DOHH2 (cell line): ENCODE measurements around the gene FOXN3.

Experiments used
- H3F3A ChIP-seq: fragments of 200-600 bp; sonication (generic), shearing (Covaris generic); 2 replicates; pipeline ENCODE4 v1.6.0; 2016; ENCODE audit warnings: antibody characterized with exemption, mild to moderate bottlenecking; ENCODE audit not compliant: control insufficient read depth, insufficient read depth
- H3K27ac ChIP-seq: fragments of 200-600 bp; sonication (generic); 2 replicates; pipeline ENCODE4 v1.5.1; 2014; ENCODE audit warnings: low read depth, mild to moderate bottlenecking, low read length, moderate library complexity
- H3K27me3 ChIP-seq: fragments of 200-600 bp; sonication (generic); 2 replicates; pipeline ENCODE4 v1.6.1; 2014; ENCODE audit warnings: mild to moderate bottlenecking, low read length, mixed read lengths; ENCODE audit not compliant: control insufficient read depth
- H3K36me3 ChIP-seq: fragments of 200-600 bp; sonication (generic); 2 replicates; pipeline ENCODE4 v1.6.1; 2014; ENCODE audit warnings: mild to moderate bottlenecking, low read length, moderate library complexity, mixed read lengths; ENCODE audit not compliant: control insufficient read depth
- H3K4me1 ChIP-seq: fragments of 200-600 bp; sonication (generic); 2 replicates; pipeline ENCODE4 v1.6.1; 2014; ENCODE audit warnings: mild to moderate bottlenecking, low read length, mixed read lengths; ENCODE audit not compliant: control insufficient read depth
- H3K4me2 ChIP-seq: fragments of 200-600 bp; sonication (generic); 2 replicates; pipeline ENCODE4 v1.6.0; 2014; ENCODE audit warnings: mild to moderate bottlenecking, low read length, moderate library complexity
- H3K4me3 ChIP-seq: fragments of 200-600 bp; sonication (generic); 2 replicates; pipeline ENCODE4 v1.5.1; 2014; ENCODE audit warnings: mild to moderate bottlenecking, low read length, mixed read lengths
- H3K79me2 ChIP-seq: fragments of 200-600 bp; sonication (generic); 2 replicates; pipeline ENCODE4 v1.6.1; 2014; ENCODE audit warnings: mild to moderate bottlenecking, low read length, mixed read lengths; ENCODE audit not compliant: control insufficient read depth
- H3K9me2 ChIP-seq: fragments of 200-600 bp; sonication (generic); replicated peaks from 2 replicates; pipeline ENCODE4 v1.6.1; 2014; ENCODE audit warnings: mild to moderate bottlenecking, low read length, mixed read lengths; ENCODE audit not compliant: control insufficient read depth
- H3K9me3 ChIP-seq: fragments of 200-600 bp; sonication (generic); 2 replicates; pipeline ENCODE4 v1.6.1; 2014; ENCODE audit warnings: antibody characterized with exemption, low read length, mixed read lengths; ENCODE audit not compliant: control insufficient read depth, insufficient read depth
- H4K20me1 ChIP-seq: fragments of 200-600 bp; sonication (generic); 2 replicates; pipeline ENCODE4 v1.6.0; 2014; ENCODE audit warnings: low read depth, mild to moderate bottlenecking, antibody characterized with exemption, low read length, moderate library complexity; ENCODE audit not compliant: control insufficient read depth, insufficient read depth
- EZH2phosphoT487 ChIP-seq: fragments of 200-600 bp; sonication (generic); IDR thresholded peaks from 2 replicates; pipeline ENCODE4 v1.6.1; 2017; ENCODE audit warnings: borderline replicate concordance, mild to moderate bottlenecking, antibody characterized with exemption, low read length, moderate library complexity, mixed read lengths
- TF ChIP-seq, protein P1 (sequence below): fragments of 200-600 bp; sonication (generic); IDR thresholded peaks from one replicate; pipeline ENCODE4 v1.5.1; 2014; ENCODE audit warnings: antibody characterized with exemption, mild to moderate bottlenecking, low read depth, low read length; ENCODE audit not compliant: poor library complexity, severe bottlenecking

FOXN3 gene

DNA sequence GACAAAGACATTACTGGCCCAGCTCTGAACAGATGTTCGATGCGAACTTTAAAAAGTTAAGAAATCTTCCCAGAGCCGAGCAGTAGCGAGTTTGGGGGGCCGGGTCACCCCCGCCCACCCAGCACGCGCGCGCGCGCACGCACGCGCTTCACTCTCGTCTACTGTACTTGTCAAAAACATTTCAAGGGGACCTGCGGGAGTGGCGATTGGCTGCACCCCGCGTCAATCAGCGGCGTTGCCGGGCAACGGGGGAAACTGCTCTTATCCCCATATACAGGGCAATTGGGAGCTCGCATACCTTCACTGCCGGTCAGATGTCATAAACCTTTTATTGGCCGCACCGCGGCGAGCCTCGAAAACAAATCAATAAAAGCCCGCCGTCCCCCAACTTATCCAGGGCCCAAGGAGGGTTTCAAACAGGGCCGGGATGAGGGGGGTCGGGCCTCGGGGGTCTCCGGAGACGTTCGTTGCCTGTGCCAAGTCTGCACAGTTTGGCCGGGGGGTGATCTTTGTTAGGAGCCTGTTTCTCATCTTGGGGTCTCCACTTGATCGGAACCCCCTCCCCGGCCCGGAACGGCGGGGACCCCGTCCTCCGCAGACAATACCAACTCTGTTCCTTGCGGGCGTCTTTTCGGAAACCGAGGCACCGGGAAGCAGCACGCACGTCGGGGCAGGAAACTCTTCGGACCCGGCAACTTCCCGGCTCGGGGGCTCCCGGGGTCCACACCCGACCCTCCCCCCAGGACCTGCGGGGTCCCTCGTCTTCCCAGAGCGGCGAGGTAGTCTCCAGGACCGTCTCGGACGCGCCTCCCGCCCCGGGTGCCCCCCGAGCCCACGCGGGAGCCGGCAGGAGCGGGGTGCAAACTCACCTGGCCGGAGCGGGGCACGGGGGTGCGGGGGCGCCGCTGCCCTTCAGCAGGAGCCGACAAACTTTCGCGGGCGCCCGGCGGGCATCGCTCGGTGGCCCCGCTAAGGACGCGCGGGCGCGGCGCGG, 734 bp downstream of the FOXN3 start:
- peak overlapping the region; percentile 89 for H3K4me3 ChIP-seq
- H3K27ac ChIP-seq: peak overlapping the region; percentile 54
- TF ChIP-seq EZH2phosphoT487: no peak
- TF ChIP-seq, protein P1, sequence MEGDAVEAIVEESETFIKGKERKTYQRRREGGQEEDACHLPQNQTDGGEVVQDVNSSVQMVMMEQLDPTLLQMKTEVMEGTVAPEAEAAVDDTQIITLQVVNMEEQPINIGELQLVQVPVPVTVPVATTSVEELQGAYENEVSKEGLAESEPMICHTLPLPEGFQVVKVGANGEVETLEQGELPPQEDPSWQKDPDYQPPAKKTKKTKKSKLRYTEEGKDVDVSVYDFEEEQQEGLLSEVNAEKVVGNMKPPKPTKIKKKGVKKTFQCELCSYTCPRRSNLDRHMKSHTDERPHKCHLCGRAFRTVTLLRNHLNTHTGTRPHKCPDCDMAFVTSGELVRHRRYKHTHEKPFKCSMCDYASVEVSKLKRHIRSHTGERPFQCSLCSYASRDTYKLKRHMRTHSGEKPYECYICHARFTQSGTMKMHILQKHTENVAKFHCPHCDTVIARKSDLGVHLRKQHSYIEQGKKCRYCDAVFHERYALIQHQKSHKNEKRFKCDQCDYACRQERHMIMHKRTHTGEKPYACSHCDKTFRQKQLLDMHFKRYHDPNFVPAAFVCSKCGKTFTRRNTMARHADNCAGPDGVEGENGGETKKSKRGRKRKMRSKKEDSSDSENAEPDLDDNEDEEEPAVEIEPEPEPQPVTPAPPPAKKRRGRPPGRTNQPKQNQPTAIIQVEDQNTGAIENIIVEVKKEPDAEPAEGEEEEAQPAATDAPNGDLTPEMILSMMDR: no peak
- peak overlapping the region; percentile 83 for H3K4me2 ChIP-seq
- H3K4me1 ChIP-seq: peaks cover 25% of the 10 kb centered on the region
- peaks cover 36% of the 10 kb centered on the region for H3K79me2 ChIP-seq
- H3K9me2 ChIP-seq: no peaks in the 10 kb centered on the region
- no peaks in the 10 kb centered on the region for H3K9me3 ChIP-seq
- H3K27me3 ChIP-seq: peaks cover 6% of the 10 kb centered on the region
- H3K36me3 ChIP-seq: peaks cover 11% of the 10 kb centered on the region
- no peaks in the 10 kb centered on the region; the same call in 1 of the 2 replicates for H3F3A ChIP-seq
- no peaks in the 10 kb centered on the region; the same call in 1 of the 2 replicates for H4K20me1 ChIP-seq

DNA sequence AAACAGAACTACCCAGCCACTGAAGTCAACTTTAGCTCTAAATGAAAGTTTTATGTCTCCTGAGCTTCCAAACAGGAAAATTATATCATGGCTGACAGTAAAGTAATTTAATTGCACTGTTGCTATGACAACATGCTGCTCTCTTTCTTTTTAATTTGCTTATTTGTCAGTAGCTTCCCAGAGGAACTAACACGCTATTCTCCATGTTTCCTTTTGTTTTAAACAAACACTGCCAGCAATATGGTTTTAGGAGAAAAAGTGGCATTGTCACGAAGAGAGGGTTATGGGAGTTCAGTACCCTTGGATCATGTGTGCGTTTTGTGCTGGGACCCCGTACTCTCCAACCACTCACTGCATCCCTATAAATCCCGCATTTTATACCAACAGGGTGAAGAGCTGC, 1.9 kb downstream of the FOXN3 start:
- H3F3A ChIP-seq: no peaks in the 10 kb centered on the region; the same call in 1 of the 2 replicates
- H3K36me3 ChIP-seq: peaks cover 20% of the 10 kb centered on the region
- no peaks in the 10 kb centered on the region for H3K9me3 ChIP-seq
- H3K4me1 ChIP-seq: peaks cover 27% of the 10 kb centered on the region
- peaks cover 6% of the 10 kb centered on the region for H3K27me3 ChIP-seq
- H3K27ac ChIP-seq: no peak overlapping the region
- TF ChIP-seq EZH2phosphoT487: no peak
- TF ChIP-seq, protein P1: no peak
- H3K4me2 ChIP-seq: peak overlapping the region; percentile 83
- H4K20me1 ChIP-seq: no peaks in the 10 kb centered on the region; the same call in 1 of the 2 replicates
- peaks cover 48% of the 10 kb centered on the region for H3K79me2 ChIP-seq
- peak overlapping the region; percentile 89 for H3K4me3 ChIP-seq
- no peaks in the 10 kb centered on the region for H3K9me2 ChIP-seq

DNA sequence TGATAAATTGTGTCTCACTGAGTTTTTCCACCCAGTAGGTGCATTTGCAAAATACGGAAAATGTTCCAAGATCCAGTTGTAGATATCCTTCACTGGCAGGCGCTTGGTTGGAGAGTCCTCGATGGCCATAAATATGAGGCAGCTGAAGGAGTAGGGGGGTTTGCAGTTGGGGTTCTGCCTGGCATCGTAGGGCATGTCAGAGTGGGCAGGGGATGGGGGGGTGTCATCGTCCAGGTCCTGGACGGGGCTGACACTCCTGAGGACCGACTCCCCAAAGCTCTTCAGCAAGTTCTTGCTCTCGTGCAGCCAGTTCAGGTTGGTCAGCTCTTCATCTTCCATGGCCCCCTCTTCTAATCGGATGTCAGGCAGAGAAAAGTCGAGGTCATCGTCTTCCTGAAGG, 5.1 kb downstream of the FOXN3 start:
- Histone ChIP-seq H3K4me1 (peaks cover 30% of the 10 kb centered on the region), H3K4me3 (no peak overlapping the region), H3K9me2 (no peaks in the 10 kb centered on the region), H3K27me3 (no peaks in the 10 kb centered on the region), H3K9me3 (no peaks in the 10 kb centered on the region), H3K36me3 (peaks cover 29% of the 10 kb centered on the region), H3K27ac (no peak overlapping the region), H3F3A (no peaks in the 10 kb centered on the region), H3K79me2 (peaks cover 79% of the 10 kb centered on the region), H3K4me2 (no peak overlapping the region), H4K20me1 (no peaks in the 10 kb centered on the region; the same call in 1 of the 2 replicates)
- TF ChIP-seq, protein P1: no peak
- TF ChIP-seq EZH2phosphoT487: no peak
